ENCODE results near the gene CHST9.

- no peak for TF ChIP-seq POLR2A (IDR thresholded peaks at IDR 0.05)
- TF ChIP-seq CTCF (IDR thresholded peaks at IDR 0.05) = no peak
Observed at GRCh38 chr18:27214831-27215230, 29.7 kb upstream of the CHST9 start.
